ENCODE results near the gene TPBGL. TPM values are rescaled to one million over a fixed set of nuclear protein-coding genes. Genes with fewer than 3 reads are reported as not detected.

TPBGL gene
- polyA plus RNA-seq, 1 experiment: not detected

DNA sequence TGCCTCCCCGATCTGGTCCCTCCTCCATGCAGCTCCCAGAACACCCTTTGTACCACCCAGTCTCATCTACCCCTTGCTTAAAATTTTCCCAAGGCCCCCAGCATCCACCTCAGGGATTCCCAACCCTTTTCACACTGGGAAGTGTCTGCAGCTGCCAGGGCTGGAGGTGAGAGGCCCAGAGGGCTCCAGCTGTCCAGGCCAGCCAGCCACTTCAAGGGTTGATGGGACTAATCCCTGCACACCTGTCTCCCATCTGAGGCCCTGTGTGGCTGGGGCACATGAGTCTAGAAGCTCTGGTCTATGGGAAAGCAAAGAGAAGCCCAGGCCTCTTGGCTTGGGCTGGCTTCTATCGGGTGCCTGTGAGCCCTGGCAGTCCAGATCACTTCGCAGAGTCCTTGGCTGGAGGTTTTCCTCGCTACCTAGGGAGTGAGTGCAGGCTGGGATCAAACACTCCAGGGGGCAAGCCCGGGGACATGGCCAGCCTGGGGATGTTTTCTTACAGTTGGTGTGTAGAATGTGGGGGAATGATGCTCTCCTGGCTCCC, 41.1 kb upstream of the TPBGL start:
- DNase-seq (ENCODE audit: low read depth): no peak
- ChIA-PET POLR2A (no interaction called here), CTCF (interaction anchor here (0.8 to 12.3 kb wide), 4 partner anchors 9 to 56 kb away, joined by 3 to 309 read pairs (median 4); no protein-coding TSS in a partner anchor)
- peaks cover 7% of the 10 kb centered on the region for H3K27me3 ChIP-seq (ENCODE audit: control insufficient read depth, insufficient read depth, low read length)
- no peak overlapping the region for H3K4me3 ChIP-seq (ENCODE audit: low read depth, low read length)
- TF ChIP-seq, protein P1, sequence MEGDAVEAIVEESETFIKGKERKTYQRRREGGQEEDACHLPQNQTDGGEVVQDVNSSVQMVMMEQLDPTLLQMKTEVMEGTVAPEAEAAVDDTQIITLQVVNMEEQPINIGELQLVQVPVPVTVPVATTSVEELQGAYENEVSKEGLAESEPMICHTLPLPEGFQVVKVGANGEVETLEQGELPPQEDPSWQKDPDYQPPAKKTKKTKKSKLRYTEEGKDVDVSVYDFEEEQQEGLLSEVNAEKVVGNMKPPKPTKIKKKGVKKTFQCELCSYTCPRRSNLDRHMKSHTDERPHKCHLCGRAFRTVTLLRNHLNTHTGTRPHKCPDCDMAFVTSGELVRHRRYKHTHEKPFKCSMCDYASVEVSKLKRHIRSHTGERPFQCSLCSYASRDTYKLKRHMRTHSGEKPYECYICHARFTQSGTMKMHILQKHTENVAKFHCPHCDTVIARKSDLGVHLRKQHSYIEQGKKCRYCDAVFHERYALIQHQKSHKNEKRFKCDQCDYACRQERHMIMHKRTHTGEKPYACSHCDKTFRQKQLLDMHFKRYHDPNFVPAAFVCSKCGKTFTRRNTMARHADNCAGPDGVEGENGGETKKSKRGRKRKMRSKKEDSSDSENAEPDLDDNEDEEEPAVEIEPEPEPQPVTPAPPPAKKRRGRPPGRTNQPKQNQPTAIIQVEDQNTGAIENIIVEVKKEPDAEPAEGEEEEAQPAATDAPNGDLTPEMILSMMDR (IDR thresholded peaks at IDR 0.05; ENCODE audit: insufficient read depth, low read depth, low read length): no peak
- no peaks in the 10 kb centered on the region for H3K36me3 ChIP-seq (ENCODE audit: control insufficient read depth, insufficient read depth, low read length)

DNA sequence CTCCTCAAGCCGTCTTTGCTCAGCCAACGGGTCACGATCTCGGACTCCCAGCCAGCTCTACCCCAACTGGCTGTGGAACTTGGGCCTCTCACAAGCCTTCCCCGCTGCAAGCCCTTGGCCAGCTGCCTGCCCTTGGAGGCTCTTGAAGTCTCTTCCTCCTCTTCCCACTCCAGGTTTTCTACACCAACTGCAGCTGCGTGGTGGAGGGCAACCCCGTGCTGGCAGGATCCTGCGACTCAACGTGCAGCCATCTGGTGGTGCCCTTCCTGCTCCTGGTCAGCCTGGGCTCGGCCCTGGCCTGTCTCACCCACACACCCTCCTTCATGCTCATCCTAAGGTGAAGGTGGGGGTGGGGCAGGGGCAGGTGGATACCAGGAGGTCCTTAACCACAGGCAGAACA, 40.5 kb upstream of the TPBGL start:
- Histone ChIP-seq H3K4me3 (ENCODE audit: low read depth, low read length) (no peak overlapping the region), H3K27me3 (ENCODE audit: control insufficient read depth, insufficient read depth, low read length) (peaks cover 7% of the 10 kb centered on the region), H3K36me3 (ENCODE audit: control insufficient read depth, insufficient read depth, low read length) (no peaks in the 10 kb centered on the region)
- CTCF ChIA-PET: interaction anchor here (0.8 to 12.3 kb wide), 3 partner anchors 10 to 57 kb away, joined by 3 to 309 read pairs (median 3); no protein-coding TSS in a partner anchor
- DNase-seq (ENCODE audit: low read depth): no peak
- POLR2A ChIA-PET: no interaction called here
- TF ChIP-seq, protein P1 (IDR thresholded peaks at IDR 0.05; ENCODE audit: insufficient read depth, low read depth, low read length): no peak

DNA sequence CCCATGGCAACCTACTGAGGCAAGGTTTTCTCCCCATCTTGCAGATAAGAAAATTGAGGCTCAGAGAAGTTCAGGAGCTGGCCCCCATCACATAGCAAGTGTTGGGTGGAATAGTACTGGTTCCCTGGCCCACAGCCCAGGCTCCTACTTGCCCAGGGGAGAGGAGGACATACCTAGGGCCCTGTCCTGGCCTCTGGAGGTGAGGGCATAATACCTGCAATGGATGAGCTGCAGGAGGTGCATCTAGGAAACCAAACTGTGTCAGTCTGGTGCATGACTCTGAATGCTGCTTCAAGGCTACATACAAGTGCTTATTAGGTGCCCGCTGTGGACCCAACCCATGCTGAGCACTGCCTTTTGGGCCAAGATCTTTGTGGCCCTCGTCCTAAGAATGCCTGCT, 40.0 kb upstream of the TPBGL start:
- TF ChIP-seq, protein P1 (IDR thresholded peaks at IDR 0.05; ENCODE audit: insufficient read depth, low read depth, low read length): no peak
- DNase-seq (ENCODE audit: low read depth): no peak
- peaks cover 8% of the 10 kb centered on the region for H3K27me3 ChIP-seq (ENCODE audit: control insufficient read depth, insufficient read depth, low read length)
- no peak overlapping the region for H3K4me3 ChIP-seq (ENCODE audit: low read depth, low read length)
- ChIA-PET CTCF (interaction anchor here (0.9 to 12.3 kb wide), 2 partner anchors 41 to 57 kb away, joined by 3 to 309 read pairs; no protein-coding TSS in a partner anchor), POLR2A (no interaction called here)
- H3K36me3 ChIP-seq (ENCODE audit: control insufficient read depth, insufficient read depth, low read length): no peaks in the 10 kb centered on the region

DNA sequence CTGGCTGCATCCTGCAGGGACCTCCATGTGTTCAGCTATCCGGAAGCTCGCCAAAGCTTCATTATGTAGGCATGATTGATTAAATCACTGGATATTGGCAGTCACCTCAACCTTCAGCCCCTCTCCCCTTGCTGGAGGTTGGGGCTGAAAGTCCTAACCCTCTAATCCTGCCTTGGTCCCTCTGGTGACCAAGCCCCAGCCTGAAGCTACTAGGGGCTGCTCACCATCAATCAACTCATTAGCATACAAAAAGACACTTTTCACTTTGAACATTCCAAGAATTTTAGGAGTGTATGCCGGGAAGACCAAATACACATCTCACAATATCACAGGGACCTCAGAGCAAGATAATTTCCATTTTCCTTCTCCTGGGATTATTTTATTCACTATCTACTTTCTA, 38.8 kb upstream of the TPBGL start:
- no peak for DNase-seq (ENCODE audit: low read depth)
- ChIA-PET CTCF (interaction anchor here (2.0 to 12.3 kb wide), 3 partner anchors 58 to 271 kb away, joined by 12 to 309 read pairs (median 55); no protein-coding TSS in a partner anchor), POLR2A (no interaction called here)
- no peaks in the 10 kb centered on the region for H3K36me3 ChIP-seq (ENCODE audit: control insufficient read depth, insufficient read depth, low read length)
- peaks cover 10% of the 10 kb centered on the region for H3K27me3 ChIP-seq (ENCODE audit: control insufficient read depth, insufficient read depth, low read length)
- TF ChIP-seq, protein P1 (IDR thresholded peaks at IDR 0.05; ENCODE audit: insufficient read depth, low read depth, low read length): no peak
- H3K4me3 ChIP-seq (ENCODE audit: low read depth, low read length): no peak overlapping the region

DNA sequence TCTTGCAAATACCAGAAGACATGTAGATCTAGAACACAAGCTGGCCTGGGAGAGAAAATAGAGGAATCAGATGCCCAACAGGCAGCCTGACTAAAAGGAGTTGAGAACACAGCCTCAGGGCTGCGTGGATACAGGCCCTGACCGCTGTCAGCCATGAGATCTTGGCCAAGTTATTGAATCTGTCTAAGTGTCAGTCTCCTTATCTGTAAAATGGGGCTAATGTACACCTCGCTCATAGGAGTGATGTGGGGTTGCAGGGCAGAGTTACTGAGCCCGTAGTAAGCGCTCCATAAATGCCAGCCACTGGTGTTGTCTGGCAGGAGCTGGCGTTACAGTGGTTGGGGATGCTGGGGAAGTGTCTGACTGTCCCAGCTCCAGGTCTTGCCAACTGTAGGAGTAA, 38.4 kb upstream of the TPBGL start:
- no peak for DNase-seq (ENCODE audit: low read depth)
- POLR2A ChIA-PET: no interaction called here
- CTCF ChIA-PET: interaction anchor here (1.5 to 12.3 kb wide), 4 partner anchors 10 to 272 kb away, joined by 6 to 309 read pairs (median 34); no protein-coding TSS in a partner anchor
- Histone ChIP-seq H3K4me3 (ENCODE audit: low read depth, low read length) (no peak overlapping the region), H3K36me3 (ENCODE audit: control insufficient read depth, insufficient read depth, low read length) (no peaks in the 10 kb centered on the region), H3K27me3 (ENCODE audit: control insufficient read depth, insufficient read depth, low read length) (peaks cover 10% of the 10 kb centered on the region)
- TF ChIP-seq, protein P1 (IDR thresholded peaks at IDR 0.05; ENCODE audit: insufficient read depth, low read depth, low read length): no peak
